Glomerular endothelial cell (primary cell): Measurements from ENCODE around the gene TBX21. TPM values are rescaled to one million over a fixed set of nuclear protein-coding genes. Genes with fewer than 3 reads are reported as not detected.

Experiments used
- DNase-seq: peaks from one replicate; pipeline ENCODE4 v3.0.0-alpha.2; 2011; ENCODE audit warnings: low read depth, low spot score; ENCODE audit errors: extremely low read depth
- total RNA-seq: library from RNA; depleted of rRNA; stranded (reverse); fragments of >200 nt; gene quantifications from 2 replicates; pipeline ENCODE4 v1.2.3, GENCODE V29; 2015

The TBX21 gene
- total RNA-seq, 1 donor from 2014 or later, result not detected

- no peak for DNase-seq
Measured at GRCh38 chr17:47712330-47713023, 20.6 kb upstream of the TBX21 start.

GRCh38 chr17:47713980-47714700 is 18.9 kb upstream of the TBX21 start:
- no peak for DNase-seq

GRCh38 chr17:47714773-47715396 is 18.2 kb upstream of the TBX21 start:
- DNase-seq, result no peak

- no peak for DNase-seq
Measured at GRCh38 chr17:47715669-47716325, 17.2 kb upstream of the TBX21 start.

GRCh38 chr17:47716375-47716774 is 16.7 kb upstream of the TBX21 start:
- DNase-seq, result no peak

GRCh38 chr17:47717261-47717697 is 15.8 kb upstream of the TBX21 start:
- DNase-seq, result no peak

- DNase-seq, result no peak
Measured at GRCh38 chr17:47717979-47718621, 14.9 kb upstream of the TBX21 start.

GRCh38 chr17:47718634-47719405 is 14.2 kb upstream of the TBX21 start:
- no peak for DNase-seq

- no peak for DNase-seq
Measured at GRCh38 chr17:47719411-47720152, 13.5 kb upstream of the TBX21 start.

- no peak for DNase-seq
Measured at GRCh38 chr17:47720196-47720595, 12.8 kb upstream of the TBX21 start.

- DNase-seq, result no peak
Measured at GRCh38 chr17:47720754-47721533, 12.1 kb upstream of the TBX21 start.

GRCh38 chr17:47721725-47722124 is 11.3 kb upstream of the TBX21 start:
- no peak for DNase-seq

GRCh38 chr17:47724705-47725104 is 8.3 kb upstream of the TBX21 start:
- no peak for DNase-seq

- no peak for DNase-seq
Measured at GRCh38 chr17:47725446-47726111, 7.5 kb upstream of the TBX21 start.

- no peak for DNase-seq
Measured at GRCh38 chr17:47726796-47727703, 6.0 kb upstream of the TBX21 start.

GRCh38 chr17:47727704-47728036 is 5.4 kb upstream of the TBX21 start:
- DNase-seq, result no peak

GRCh38 chr17:47728214-47728877 is 4.7 kb upstream of the TBX21 start:
- no peak for DNase-seq
